CD4-positive, alpha-beta memory T cell (primary cell): ENCODE results near the gene TLX2. TPM values are rescaled to one million over a fixed set of nuclear protein-coding genes. Genes with fewer than 3 reads are reported as not detected.

Experiments used
- CTCF ChIA-PET: fragments of 350-600 bp; sonication (Branson Sonifier 250); formaldehyde crosslinking; loops from one replicate; lab custom pipeline; 2021; ENCODE audit warnings: inconsistent platforms; ENCODE audit not compliant: partially characterized antibody; lab: Charles Lee
- POLR2A ChIA-PET: fragments of 350-600 bp; sonication (Branson Sonifier 250); formaldehyde crosslinking; loops from one replicate; lab custom pipeline; 2021; ENCODE audit not compliant: partially characterized antibody; lab: Charles Lee
- DNase-seq, 5 donors: peaks; one replicate each; pipeline versions ENCODE4 v3.0.0 to v3.0.0-alpha.2; 2020 to 2022; ENCODE audit warnings: mixed read lengths in 1 of 5
- H3K27ac ChIP-seq: one replicate; pipeline ENCODE4 v1.7.0; 2013; ENCODE audit warnings: low read depth, low read length
- H3K27me3 ChIP-seq: 2 replicates; pipeline ENCODE4 v1.7.0; 2013; ENCODE audit warnings: mild to moderate bottlenecking, low read length, moderate library complexity; ENCODE audit not compliant: insufficient read depth
- H3K36me3 ChIP-seq: 2 replicates; pipeline ENCODE4 v1.7.0; 2013; ENCODE audit warnings: mild to moderate bottlenecking, low read length, moderate library complexity; ENCODE audit not compliant: insufficient read depth
- H3K4me1 ChIP-seq: 2 replicates; pipeline ENCODE4 v1.7.0; 2013; ENCODE audit warnings: mild to moderate bottlenecking, low read length, moderate library complexity; ENCODE audit not compliant: insufficient read depth
- H3K4me3 ChIP-seq, 2 donors: one replicate each; pipeline ENCODE4 v1.7.0; 2013; ENCODE audit warnings: low read length in 2 of 2, mild to moderate bottlenecking in 1 of 2
- H3K9me3 ChIP-seq, 2 donors: one replicate each; pipeline ENCODE4 v1.7.0; 2013; ENCODE audit warnings: low read length in 2 of 2, control low read depth in 1 of 2; ENCODE audit not compliant: control insufficient read depth in 1 of 2
- H3K27ac Mint-ChIP-seq, 7 donors: one replicate each; pipeline ENCODE4 v1.8.0; 2020 to 2021; ENCODE audit warnings: mixed read lengths in 7 of 7, mild to moderate bottlenecking in 6 of 7, inconsistent platforms in 3 of 7, moderate library complexity in 3 of 7
- H3K27me3 Mint-ChIP-seq, 2 donors: one replicate each; pipeline ENCODE4 v1.8.0; 2020 to 2021; ENCODE audit warnings: mixed read lengths in 2 of 2
- H3K36me3 Mint-ChIP-seq, 2 donors: one replicate each; pipeline ENCODE4 v1.8.0; 2020 to 2021; ENCODE audit warnings: mixed read lengths in 2 of 2, inconsistent platforms in 1 of 2, mild to moderate bottlenecking in 1 of 2
- H3K4me1 Mint-ChIP-seq, 4 donors: one replicate each; pipeline ENCODE4 v1.8.0; 2020 to 2021; ENCODE audit warnings: mixed read lengths in 4 of 4, mild to moderate bottlenecking in 1 of 4
- H3K4me3 Mint-ChIP-seq, 8 donors: one replicate each; pipeline ENCODE4 v1.8.0; 2020 to 2021; ENCODE audit warnings: mixed read lengths in 8 of 8, mild to moderate bottlenecking in 7 of 8, moderate library complexity in 6 of 8, inconsistent platforms in 3 of 8
- H3K9me3 Mint-ChIP-seq, 8 donors: one replicate each; pipeline ENCODE4 v1.8.0; 2020 to 2021; ENCODE audit warnings: mixed read lengths in 8 of 8, mild to moderate bottlenecking in 5 of 8, inconsistent platforms in 3 of 8, moderate library complexity in 1 of 8
- intact Hi-C: fragments of 100-400 bp; cut with micrococcal nuclease; formaldehyde crosslinking; loops from one replicate; pipeline ENCODE4 v1.15.1; 2023
- polyA plus RNA-seq, 2 donors: library from polyadenylated mRNA; unstranded; fragments of 300-500 nt; fragmentation: Illumina TruSeq; gene quantifications; one replicate each; pipeline ENCODE4 v1.2.3, GENCODE V29; 2021
- total RNA-seq, 2 experiments: library from RNA; stranded (reverse); gene quantifications; one replicate each; pipeline ENCODE4 v1.2.3, GENCODE V29; 2021

Gene TLX2
- total and polyA plus RNA-seq, 4 experiments from 2014 or later, result 0.14 to 0.53 (median 0.43) TPM

- POLR2A ChIA-PET, result interaction anchor here (0.8 to 2.8 kb wide), 10 partner anchors 11 to 106 kb away, joined by 3 to 12 read pairs (median 6); partner anchors contain the start of genes C2orf81, CCDC142, MRPL53 and PCGF1
- H3K9me3 ChIP-seq, result no peaks in the 10 kb centered on the region
- H3K4me1 ChIP-seq, result peaks cover 28% of the 10 kb centered on the region
- no peak for DNase-seq
- peak overlapping the region in 3 of 7 donors; percentile 43 to 62 (median 60) for H3K27ac Mint-ChIP-seq
- H3K36me3 ChIP-seq, result peaks cover 19% of the 10 kb centered on the region
- peaks cover 26 to 38% of the 10 kb centered on the region in 2 donors for H3K36me3 Mint-ChIP-seq
- H3K4me3 ChIP-seq, result no peak overlapping the region
- CTCF ChIA-PET, result interaction anchor here (1.3 to 1.6 kb wide), 3 partner anchors 12 to 703 kb away, joined by 3 to 7 read pairs (median 3); partner anchors contain the start of genes CCDC142, TLX2 and TTC31
- H3K9me3 Mint-ChIP-seq, result no peaks in the 10 kb centered on the region
- peak overlapping the region in 2 of 8 donors; percentile 1 to 30 for H3K4me3 Mint-ChIP-seq
- no peak overlapping the region for H3K27ac ChIP-seq
- H3K27me3 ChIP-seq, result no peaks in the 10 kb centered on the region
- peaks cover 14 to 41% (median 32%) of the 10 kb centered on the region in 4 donors for H3K4me1 Mint-ChIP-seq
- H3K27me3 Mint-ChIP-seq, result peaks cover under 1 to 4% of the 10 kb centered on the region in 2 donors
- intact Hi-C loops, result no loop called here
These were observed 12.5 kb downstream of the TLX2 start for GRCh38 chr2:74526649-74527230.

GRCh38 chr2:74527741-74528140 is 13.5 kb downstream of the TLX2 start:
- Histone ChIP-seq H3K9me3 (no peaks in the 10 kb centered on the region), H3K36me3 (peaks cover 19% of the 10 kb centered on the region), H3K27me3 (no peaks in the 10 kb centered on the region), H3K4me1 (peaks cover 31% of the 10 kb centered on the region), H3K4me3 (no peak overlapping the region), H3K27ac (no peak overlapping the region)
- peaks cover 34 to 47% of the 10 kb centered on the region in 2 donors for H3K36me3 Mint-ChIP-seq
- ChIA-PET CTCF (interaction anchor here (1.6 kb wide), 1 partner anchor 704 kb away, joined by 3 read pairs; no protein-coding TSS in a partner anchor), POLR2A (interaction anchor here (1.3 to 2.8 kb wide), 5 partner anchors 15 to 46 kb away, joined by 3 to 11 read pairs (median 7); partner anchors contain the start of genes CCDC142, PCGF1 and TTC31)
- peak overlapping the region; percentile 92 to 96 (median 94) for H3K4me3 Mint-ChIP-seq
- no peak for DNase-seq
- H3K27ac Mint-ChIP-seq, result peak overlapping the region in 5 of 7 donors; percentile 68 to 97 (median 93)
- H3K4me1 Mint-ChIP-seq, result peaks cover 19 to 50% (median 40%) of the 10 kb centered on the region in 4 donors
- H3K9me3 Mint-ChIP-seq, result no peaks in the 10 kb centered on the region
- H3K27me3 Mint-ChIP-seq, result no peaks in the 10 kb centered on the region
- intact Hi-C loops, result loop anchor here (2.0 kb wide), 1 partner anchor 73 kb away; the partner anchor contains the start of gene INO80B

- ChIA-PET CTCF (interaction anchor here (3.5 to 6.4 kb wide), 2 partner anchors 25 to 46 kb away, joined by 17 to 63 read pairs; partner anchors contain the start of genes CCDC142 and TTC31), POLR2A (interaction anchor here (0.7 to 6.3 kb wide), 16 partner anchors 9 to 309 kb away, joined by 3 to 87 read pairs (median 12); partner anchors contain the start of genes C2orf81, CCDC142, INO80B and MRPL53)
- Mint-ChIP-seq H3K27me3 (no peaks in the 10 kb centered on the region), H3K36me3 (peaks cover 35 to 49% of the 10 kb centered on the region in 2 donors), H3K9me3 (no peaks in the 10 kb centered on the region), H3K4me3 (peak overlapping the region; percentile 92 to 96 (median 94)), H3K4me1 (peaks cover 19 to 50% (median 40%) of the 10 kb centered on the region in 4 donors), H3K27ac (peak overlapping the region; percentile 87 to 97 (median 94))
- intact Hi-C loops, result loop anchor here (1.0 to 2.0 kb wide), 7 partner anchors 21 to 602 kb away; partner anchors contain the start of genes C2orf81, DGUOK, DOK1 and INO80B
- Histone ChIP-seq H3K27ac (peak overlapping the region; percentile 84), H3K9me3 (no peaks in the 10 kb centered on the region), H3K36me3 (peaks cover 19% of the 10 kb centered on the region), H3K27me3 (no peaks in the 10 kb centered on the region), H3K4me3 (peak overlapping the region; percentile 89 to 100), H3K4me1 (peaks cover 31% of the 10 kb centered on the region)
- DNase-seq, result no peak
These were observed 14.5 kb downstream of the TLX2 start for GRCh38 chr2:74528600-74529356.

GRCh38 chr2:74529357-74530238 is 15.3 kb downstream of the TLX2 start, which contains the start of the genes AUP1 and HTRA2:
Gene AUP1 (minus strand): TSS chr2:74529706. CDS start chr2:74529629, 77 bp downstream.
Gene HTRA2 (plus strand): TSS chr2:74529933. CDS start chr2:74530007, 74 bp downstream.
- Histone ChIP-seq H3K36me3 (peaks cover 19% of the 10 kb centered on the region), H3K27me3 (no peaks in the 10 kb centered on the region), H3K9me3 (no peaks in the 10 kb centered on the region), H3K27ac (peak within 1 kb of the TSS; percentile 84), H3K4me3 (peak within 1 kb of the TSS; percentile 89 to 100), H3K4me1 (peaks cover 31% of the 10 kb centered on the region)
- no peaks in the 10 kb centered on the region for H3K9me3 Mint-ChIP-seq
- ChIA-PET CTCF (interaction anchor here (0.8 to 6.4 kb wide), 6 partner anchors 16 to 138 kb away, joined by 3 to 63 read pairs (median 4); partner anchors contain the start of genes CCDC142, PCGF1 and TTC31), POLR2A (interaction anchor here (1.0 to 6.3 kb wide), 23 partner anchors 9 to 701 kb away, joined by 3 to 87 read pairs (median 9); partner anchors contain the start of genes C2orf81, CCDC142, INO80B and MOB1A)
- no peaks in the 10 kb centered on the region for H3K27me3 Mint-ChIP-seq
- peak within 1 kb of the TSS; percentile 92 to 96 (median 94) for H3K4me3 Mint-ChIP-seq
- H3K27ac Mint-ChIP-seq, result peak within 1 kb of the TSS; percentile 87 to 97 (median 94)
- DNase-seq, result peak; percentile 83 to 88 (median 86)
- intact Hi-C loops, result loop anchor here (1.0 to 5.0 kb wide), 8 partner anchors 22 to 603 kb away; partner anchors contain the start of genes C2orf81, DGUOK, DOK1 and INO80B
- H3K36me3 Mint-ChIP-seq, result peaks cover 35 to 49% of the 10 kb centered on the region in 2 donors
- peaks cover 19 to 50% (median 40%) of the 10 kb centered on the region in 4 donors for H3K4me1 Mint-ChIP-seq

- no peaks in the 10 kb centered on the region for H3K9me3 ChIP-seq
- Mint-ChIP-seq H3K4me1 (peaks cover 19 to 50% (median 40%) of the 10 kb centered on the region in 4 donors), H3K36me3 (peaks cover 35 to 49% of the 10 kb centered on the region in 2 donors), H3K9me3 (no peaks in the 10 kb centered on the region), H3K27me3 (no peaks in the 10 kb centered on the region), H3K27ac (peak overlapping the region; percentile 82 to 97 (median 93)), H3K4me3 (peak overlapping the region; percentile 92 to 96 (median 94))
- peak overlapping the region; percentile 84 for H3K27ac ChIP-seq
- intact Hi-C loops, result loop anchor here (5.0 kb wide), 1 partner anchor 263 kb away; no protein-coding TSS in a partner anchor
- DNase-seq, result peak; percentile 41 to 79 (median 45)
- H3K27me3 ChIP-seq, result no peaks in the 10 kb centered on the region
- H3K4me3 ChIP-seq, result peak overlapping the region; percentile 89 to 100
- H3K4me1 ChIP-seq, result peaks cover 31% of the 10 kb centered on the region
- ChIA-PET POLR2A (interaction anchor here (1.0 to 6.3 kb wide), 26 partner anchors 8 to 702 kb away, joined by 3 to 87 read pairs (median 8); partner anchors contain the start of genes C2orf81, CCDC142, INO80B and MOB1A), CTCF (interaction anchor here (0.8 to 6.4 kb wide), 12 partner anchors 15 to 285 kb away, joined by 3 to 63 read pairs (median 4); partner anchors contain the start of genes CCDC142, MRPL53, PCGF1 and TTC31)
- peaks cover 19% of the 10 kb centered on the region for H3K36me3 ChIP-seq
These were observed 16.3 kb downstream of the TLX2 start for GRCh38 chr2:74530239-74531187.
